AG09319 (cell line): Measurements from ENCODE around the gene HBZ.
"Not testable (repeated sequence)": the region's sequence is repeated elsewhere in the genome, so short reads cannot be mapped to it uniquely, and the experiment has no call there.

ENCODE experiments used
- DNase-seq: peaks from one replicate; pipeline ENCODE4 v3.0.0-alpha.2; 2010; ENCODE audit warnings: low read depth; ENCODE audit errors: extremely low read depth
- TF ChIP-seq, protein P1 (sequence below): IDR thresholded peaks from 2 replicates; pipeline ENCODE4 v1.5.1; 2011; ENCODE audit warnings: low read depth, mild to moderate bottlenecking, inconsistent platforms, low read length, moderate library complexity

The HBZ gene

DNA sequence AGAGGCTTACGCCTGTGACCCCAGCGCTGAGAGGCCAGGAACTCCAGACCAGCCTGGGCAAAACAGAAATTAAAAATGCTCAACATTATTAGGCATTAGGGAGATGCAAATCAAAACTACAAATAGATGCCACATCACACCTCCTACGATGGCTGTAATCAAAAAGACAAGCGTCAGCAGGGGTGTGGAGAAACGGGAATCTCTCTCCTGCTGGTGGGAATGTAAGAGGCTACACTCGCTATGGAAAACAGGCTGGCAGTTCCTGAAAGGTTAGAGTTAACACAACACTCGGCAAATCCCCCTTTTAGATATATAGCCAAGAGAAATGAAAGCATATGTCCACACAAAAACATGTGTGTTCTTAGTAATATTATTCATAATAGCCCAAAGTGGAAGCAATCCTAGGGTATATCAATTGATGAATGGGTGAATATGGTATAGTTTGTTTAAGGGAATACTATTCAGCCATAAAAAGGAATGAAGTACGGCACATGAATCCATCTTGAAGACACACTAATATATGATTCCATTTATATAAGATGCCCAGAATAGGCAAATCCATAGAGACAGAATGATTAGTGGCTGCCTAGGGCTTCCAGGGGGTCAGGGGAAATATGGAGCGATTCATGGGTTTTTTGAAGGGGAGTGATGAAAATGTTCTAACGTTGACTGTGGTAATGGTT is 12.1 kb upstream of the HBZ start:
- TF ChIP-seq, protein P1, sequence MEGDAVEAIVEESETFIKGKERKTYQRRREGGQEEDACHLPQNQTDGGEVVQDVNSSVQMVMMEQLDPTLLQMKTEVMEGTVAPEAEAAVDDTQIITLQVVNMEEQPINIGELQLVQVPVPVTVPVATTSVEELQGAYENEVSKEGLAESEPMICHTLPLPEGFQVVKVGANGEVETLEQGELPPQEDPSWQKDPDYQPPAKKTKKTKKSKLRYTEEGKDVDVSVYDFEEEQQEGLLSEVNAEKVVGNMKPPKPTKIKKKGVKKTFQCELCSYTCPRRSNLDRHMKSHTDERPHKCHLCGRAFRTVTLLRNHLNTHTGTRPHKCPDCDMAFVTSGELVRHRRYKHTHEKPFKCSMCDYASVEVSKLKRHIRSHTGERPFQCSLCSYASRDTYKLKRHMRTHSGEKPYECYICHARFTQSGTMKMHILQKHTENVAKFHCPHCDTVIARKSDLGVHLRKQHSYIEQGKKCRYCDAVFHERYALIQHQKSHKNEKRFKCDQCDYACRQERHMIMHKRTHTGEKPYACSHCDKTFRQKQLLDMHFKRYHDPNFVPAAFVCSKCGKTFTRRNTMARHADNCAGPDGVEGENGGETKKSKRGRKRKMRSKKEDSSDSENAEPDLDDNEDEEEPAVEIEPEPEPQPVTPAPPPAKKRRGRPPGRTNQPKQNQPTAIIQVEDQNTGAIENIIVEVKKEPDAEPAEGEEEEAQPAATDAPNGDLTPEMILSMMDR: no peak
- DNase-seq: no peak

- TF ChIP-seq, protein P1: no peak
- no peak for DNase-seq
Measured at GRCh38 chr16:142405-142967, 10.0 kb upstream of the HBZ start.

- TF ChIP-seq, protein P1: no peak
- no peak for DNase-seq
Measured at GRCh38 chr16:143047-143446, 9.4 kb upstream of the HBZ start.

DNA sequence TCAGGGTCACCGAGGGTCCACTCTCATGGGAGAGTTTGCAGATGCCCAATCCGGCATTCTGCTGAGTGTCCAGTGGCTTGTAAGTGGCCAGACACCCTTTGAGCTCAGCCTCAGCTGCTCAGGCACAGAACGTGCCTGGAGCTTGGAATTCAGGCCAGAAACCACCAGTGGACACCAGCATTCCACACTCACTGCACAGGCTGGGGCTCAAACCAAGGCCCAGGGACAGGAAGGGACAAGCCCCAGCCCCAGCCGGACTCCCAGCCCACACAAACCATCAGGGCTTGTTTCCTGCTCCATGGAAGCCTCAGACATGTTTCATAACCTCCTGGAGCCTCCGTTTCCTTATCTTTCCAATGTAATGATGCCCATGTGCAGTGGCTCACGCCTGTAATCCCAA is 9.0 kb upstream of the HBZ start:
- TF ChIP-seq, protein P1: no peak
- no peak for DNase-seq

GRCh38 chr16:144797-145252 is 7.6 kb upstream of the HBZ start:
- TF ChIP-seq, protein P1: no peak
- no peak for DNase-seq

GRCh38 chr16:146646-147045 is 5.8 kb upstream of the HBZ start:
- TF ChIP-seq, protein P1: no peak
- DNase-seq: no peak

- TF ChIP-seq, protein P1: no peak
- DNase-seq: no peak
Measured at GRCh38 chr16:149024-149660, 3.3 kb upstream of the HBZ start.

- DNase-seq: not testable (repeated sequence)
Measured at GRCh38 chr16:153129-153521, 681 bp downstream of the HBZ start.

DNA sequence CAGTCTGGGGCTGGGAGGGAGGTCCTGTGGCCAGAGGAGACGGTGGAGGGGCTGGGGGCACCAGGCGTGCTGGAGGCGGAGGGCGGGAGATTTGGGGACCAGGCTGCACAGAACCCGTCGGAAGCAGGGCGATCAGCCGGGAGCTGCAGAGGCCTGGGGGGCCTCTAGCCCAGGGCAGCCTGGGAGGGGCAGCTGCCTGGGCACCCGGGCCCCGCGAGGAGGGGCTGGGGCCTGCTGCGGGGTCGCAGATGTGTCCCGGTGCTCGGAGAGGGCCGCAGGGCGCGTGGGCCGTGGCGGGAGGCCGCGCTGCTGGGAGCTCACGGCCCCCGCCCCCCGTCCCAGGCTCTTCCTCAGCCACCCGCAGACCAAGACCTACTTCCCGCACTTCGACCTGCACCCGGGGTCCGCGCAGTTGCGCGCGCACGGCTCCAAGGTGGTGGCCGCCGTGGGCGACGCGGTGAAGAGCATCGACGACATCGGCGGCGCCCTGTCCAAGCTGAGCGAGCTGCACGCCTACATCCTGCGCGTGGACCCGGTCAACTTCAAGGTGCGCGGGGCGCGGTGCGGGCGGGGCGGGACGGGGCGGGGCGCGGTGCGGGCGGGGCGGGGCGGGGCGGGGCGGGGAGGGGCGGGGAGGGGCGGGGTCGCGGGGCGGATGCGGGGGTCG is 1.2 kb downstream of the HBZ start:
- DNase-seq: not testable (repeated sequence)
